Left renal cortex interstitium (tissue), 4 donors: ENCODE data around the gene CCL3. TPM values are rescaled to one million over a fixed set of nuclear protein-coding genes. Genes with fewer than 3 reads are reported as not detected.

Experiments used
- DNase-seq, 4 donors: peaks; one replicate each; pipeline ENCODE4 v3.0.0-alpha.2; 2013; ENCODE audit warnings: low read depth in 4 of 4, low spot score in 2 of 4, missing footprints in 1 of 4
- polyA plus RNA-seq, 4 donors: library from polyadenylated mRNA; unstranded; fragments of 120-200 nt; gene quantifications; one replicate each; pipeline ENCODE4 v1.2.1, GENCODE V29; 2013; ENCODE audit not compliant: insufficient read length in 4 of 4

CCL3 gene
- polyA plus RNA-seq, 4 donors = 1.2 to 6.7 (median 2.0) TPM; not detected in 1

DNA sequence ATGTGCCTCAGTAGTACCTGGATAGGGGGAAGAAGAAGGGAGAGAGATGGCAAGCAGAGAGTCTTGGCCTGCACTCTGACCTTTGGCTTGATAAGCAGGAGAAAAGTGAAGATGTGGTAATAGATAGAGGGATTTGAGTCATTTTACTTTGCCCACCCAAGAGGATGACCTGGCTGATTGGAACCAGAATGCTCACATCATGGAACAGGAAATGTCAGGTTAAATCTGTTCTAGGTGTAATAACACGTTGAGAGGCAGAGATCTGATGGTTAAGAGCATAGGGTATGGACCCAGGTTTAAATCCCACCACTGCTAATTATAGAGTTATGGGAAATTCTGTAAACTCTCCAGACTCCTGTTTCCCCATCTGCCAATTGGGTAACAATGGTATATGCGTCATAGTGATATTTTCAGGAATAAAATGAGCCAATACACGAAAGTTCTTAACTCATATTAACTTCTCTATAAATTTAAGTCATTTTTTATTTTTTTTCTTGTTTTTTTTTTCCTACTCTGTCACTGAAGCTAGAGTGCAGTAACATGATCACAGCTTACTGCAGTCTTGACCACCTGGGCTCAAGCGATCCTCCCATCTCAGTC is 33.9 kb downstream of the CCL3 start:
- no peak for DNase-seq

DNA sequence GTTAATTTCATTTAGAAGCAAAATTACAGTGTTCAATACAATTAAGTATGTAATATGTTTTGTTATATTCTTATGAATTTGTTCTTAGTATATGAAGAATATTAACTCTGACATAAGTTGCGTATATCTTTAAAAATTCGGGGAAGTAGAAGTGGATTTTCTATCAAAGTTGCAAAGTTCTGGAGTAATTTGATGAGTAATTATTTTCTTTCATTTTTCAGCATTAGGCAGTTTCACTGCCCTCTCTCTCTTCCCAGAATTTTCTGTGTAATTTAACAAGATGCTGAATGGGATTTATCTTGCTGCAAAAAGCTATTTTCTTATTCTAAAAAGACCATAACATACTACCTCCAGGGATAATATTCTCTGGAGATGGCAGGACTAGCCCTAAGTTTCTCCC is 34.8 kb downstream of the CCL3 start:
- no peak for DNase-seq

DNA sequence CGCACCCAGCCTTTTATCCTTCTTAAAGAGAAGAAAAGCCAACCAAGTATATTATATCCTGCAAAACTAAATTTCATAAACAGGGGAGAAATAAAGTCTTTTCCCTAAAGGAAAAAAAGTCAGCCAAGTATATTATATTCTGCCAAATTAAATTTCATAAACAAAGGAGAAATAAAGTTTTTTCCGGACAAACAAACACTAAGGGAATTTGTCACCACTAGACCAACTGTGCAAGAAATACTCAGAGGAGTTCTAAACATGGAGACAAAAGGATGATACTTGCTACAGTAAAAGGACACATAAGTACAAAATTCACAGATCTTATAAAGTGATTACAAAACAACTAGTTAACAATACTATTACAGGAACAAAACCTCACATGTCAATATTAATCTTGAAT is 40.3 kb downstream of the CCL3 start:
- DNase-seq = no peak

DNA sequence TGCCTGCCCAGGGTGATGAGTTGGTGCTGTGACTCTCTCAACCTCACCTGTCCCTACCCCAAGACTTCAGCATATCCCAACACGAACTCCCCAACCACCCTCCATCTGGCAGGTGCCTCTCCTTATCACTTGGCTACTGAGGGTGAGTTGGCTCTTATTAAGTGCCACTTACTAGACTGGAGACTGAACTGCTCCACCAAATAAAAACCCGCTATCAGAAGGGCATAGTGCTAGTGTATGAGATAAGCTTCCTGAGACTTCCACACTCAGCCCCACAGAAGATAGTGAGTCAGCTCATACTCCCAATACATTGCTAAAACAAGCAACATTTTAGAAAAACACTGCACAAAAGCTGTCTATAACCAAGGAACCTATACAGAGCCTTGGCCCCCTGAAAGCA is 41.9 kb downstream of the CCL3 start:
- DNase-seq = no peak

Other genes starting within 250 kb of the CCL3 start
- gene HEATR9, start 221.3 kb downstream of the CCL3 start, polyA plus RNA-seq = under 1 TPM in 2 of 4 donors, not detected in 2; 0.10 to 0.16 TPM
- gene CCL5, start 209.8 kb downstream of the CCL3 start, polyA plus RNA-seq = 1 to 10 TPM; 1.3 to 2.1 (median 1.4) TPM
- gene RDM1, start 159.4 kb downstream of the CCL3 start, polyA plus RNA-seq = 1 to 10 TPM; 2.2 to 4.3 (median 2.5) TPM
- not detected for gene LYZL6, start 146.4 kb downstream of the CCL3 start, polyA plus RNA-seq
- under 1 TPM; 0.14 to 0.57 (median 0.27) TPM for gene CCL16, start 108.6 kb downstream of the CCL3 start, polyA plus RNA-seq
- gene CCL14, start 103.4 kb downstream of the CCL3 start, polyA plus RNA-seq = 10 to 100 TPM; 14.6 to 23.0 (median 18.3) TPM
- gene CCL15, start 88.6 kb downstream of the CCL3 start, polyA plus RNA-seq = 1 to 10 TPM; 5.9 to 8.2 (median 6.6) TPM
- gene CCL23, start 72.2 kb downstream of the CCL3 start, polyA plus RNA-seq = under 1 TPM in 1 of 4 donors, not detected in 3; 0.30 TPM
- not detected for gene CCL18, start 25.9 kb downstream of the CCL3 start, polyA plus RNA-seq
- gene CCL4, start 13.7 kb upstream of the CCL3 start, polyA plus RNA-seq = 1 to 10 TPM in 1 of 4 donors, under 1 TPM in 3; 0.24 to 4.9 (median 0.57) TPM
- 10 to 100 TPM in 2 of 4 donors, 1 to 10 TPM in 2; 4.5 to 22.6 (median 12.3) TPM for gene TBC1D3B, start 86.5 kb upstream of the CCL3 start, polyA plus RNA-seq
- 1 to 10 TPM in 3 of 4 donors, under 1 TPM in 1; 0.36 to 1.5 (median 1.1) TPM for gene CCL3L1, start 106.6 kb upstream of the CCL3 start, polyA plus RNA-seq
- 1 to 10 TPM in 1 of 4 donors, under 1 TPM in 2, not detected in 1; 0.74 to 3.3 (median 0.87) TPM for gene CCL4L2, start 120.9 kb upstream of the CCL3 start, polyA plus RNA-seq
- 1 to 10 TPM in 1 of 4 donors, under 1 TPM in 2, not detected in 1; 0.24 to 1.5 (median 0.24) TPM for gene TBC1D3I, start 174.4 kb upstream of the CCL3 start, polyA plus RNA-seq
- gene TBC1D3G, start 233.7 kb upstream of the CCL3 start, polyA plus RNA-seq = not detected